Right lobe of liver (tissue), 6 donors: ENCODE data around the gene RNF20. TPM values are rescaled to one million over a fixed set of nuclear protein-coding genes. Genes with fewer than 3 reads are reported as not detected.

Experiments used
- ATAC-seq, 4 donors: fragments of 200-7000 bp; cut with Tn5 transposase; one replicate each; pipeline ENCODE4 v1.9.1; 2020; ENCODE audit warnings: mild to moderate bottlenecking in 4 of 4, moderate library complexity in 4 of 4
- DNase-seq, 3 donors: peaks; one replicate each; pipeline ENCODE4 v3.0.0-alpha.2; 2020
- H3K27ac ChIP-seq, 3 donors: fragments of 200-600 bp; one replicate each; pipeline ENCODE4 v1.8.0; 2022
- H3K27me3 ChIP-seq, 2 donors: fragments of 200-600 bp; one replicate each; pipeline ENCODE4 v1.8.0; 2022
- H3K36me3 ChIP-seq, 4 donors: fragments of 200-600 bp; sonication (generic) in 1 of 4; one replicate each; pipeline versions ENCODE4 v1.5.1 to v1.8.0; 2017 to 2022; ENCODE audit warnings: control low read depth in 1 of 4
- H3K4me1 ChIP-seq, 4 donors: fragments of 200-600 bp; sonication (generic) in 1 of 4; one replicate each; pipeline versions ENCODE4 v1.5.1 to v1.8.0; 2017 to 2022; ENCODE audit warnings: control low read depth in 1 of 4
- H3K4me3 ChIP-seq, 3 donors: fragments of 200-600 bp; one replicate each; pipeline ENCODE4 v1.8.0; 2022
- H3K9me3 ChIP-seq, 4 donors: fragments of 200-600 bp; sonication (generic) in 1 of 4; one replicate each; pipeline versions ENCODE4 v1.5.1 to v1.8.0; 2017 to 2022; ENCODE audit warnings: control low read depth in 1 of 4
- POLR2A ChIP-seq: fragments of 450-650 bp; IDR thresholded peaks from one replicate; pipeline ENCODE4 v1.6.1; 2017; ENCODE audit warnings: antibody characterized with exemption, mild to moderate bottlenecking
- WGBS: methylation state at CpG from one replicate; pipeline ENCODE4 v1.1.6; 2018; ENCODE audit warnings: low coverage, low lambda C conversion rate; ENCODE audit not compliant: insufficient coverage; ENCODE audit errors: missing lambda C conversion rate; 5-methylcytosine and 5-hydroxymethylcytosine counted together
- intact Hi-C, 2 donors: fragments of 100-400 bp; cut with DNase I; formaldehyde crosslinking; loops; one replicate each; pipeline versions ENCODE4 v1.11.2 to v1.14.1; 2022
- total RNA-seq, 6 experiments: library from RNA; depleted of rRNA in 2 of 6; stranded (reverse); fragments of >200 nt in 2 of 6; fragmentation: NEBNext Ultra II Directional in 3 of 6; extraction: Animal tissue kit (Norgen Biotek cat#: 25700) in 3 of 6; gene quantifications; one replicate each; pipeline versions ENCODE4 v1.1.0 to v1.2.4, GENCODE V29; 2016 to 2023
- TF ChIP-seq, protein P1 (sequence below), 4 donors: fragments of 200-600 bp in 3 of 4; fragments of 450-650 bp in 1 of 4; IDR thresholded peaks; one replicate each; pipeline versions ENCODE4 v1.5.1 to v1.8.0; 2016 to 2022; ENCODE audit warnings: antibody characterized with exemption in 4 of 4, mild to moderate bottlenecking in 2 of 4
- donor health status: DM: no; HTN: yes; CAD: no.
- donor health status: DM: no; HTN: no; CAD: no.
- donor health status: DM: no; HTN: no; CAD: no.
- donor health status: DM: no; HTN: yes; CAD: no.
- donor health status: DM: no; HTN: yes; CAD: no.

RNF20 gene
- total RNA-seq, 6 experiments from 2014 or later, result 8.7 to 19.8 (median 16.1) TPM

GRCh38 chr9:101574731-101575333, 41.2 kb downstream of the RNF20 start:
- ATAC-seq (peak; percentile 43 to 79 (median 60)), DNase-seq (no peak)
- H3K27me3 ChIP-seq, result no peaks in the 10 kb centered on the region
- no peaks in the 10 kb centered on the region for H3K9me3 ChIP-seq
- no peaks in the 10 kb centered on the region for H3K36me3 ChIP-seq
- H3K27ac ChIP-seq, result no peak overlapping the region
- H3K4me3 ChIP-seq, result no peak overlapping the region
- peaks cover 0 to 9% (median 0%) of the 10 kb centered on the region in 4 donors for H3K4me1 ChIP-seq
- intact Hi-C loops, result no loop called here
- no peak for TF ChIP-seq POLR2A
- TF ChIP-seq, protein P1, sequence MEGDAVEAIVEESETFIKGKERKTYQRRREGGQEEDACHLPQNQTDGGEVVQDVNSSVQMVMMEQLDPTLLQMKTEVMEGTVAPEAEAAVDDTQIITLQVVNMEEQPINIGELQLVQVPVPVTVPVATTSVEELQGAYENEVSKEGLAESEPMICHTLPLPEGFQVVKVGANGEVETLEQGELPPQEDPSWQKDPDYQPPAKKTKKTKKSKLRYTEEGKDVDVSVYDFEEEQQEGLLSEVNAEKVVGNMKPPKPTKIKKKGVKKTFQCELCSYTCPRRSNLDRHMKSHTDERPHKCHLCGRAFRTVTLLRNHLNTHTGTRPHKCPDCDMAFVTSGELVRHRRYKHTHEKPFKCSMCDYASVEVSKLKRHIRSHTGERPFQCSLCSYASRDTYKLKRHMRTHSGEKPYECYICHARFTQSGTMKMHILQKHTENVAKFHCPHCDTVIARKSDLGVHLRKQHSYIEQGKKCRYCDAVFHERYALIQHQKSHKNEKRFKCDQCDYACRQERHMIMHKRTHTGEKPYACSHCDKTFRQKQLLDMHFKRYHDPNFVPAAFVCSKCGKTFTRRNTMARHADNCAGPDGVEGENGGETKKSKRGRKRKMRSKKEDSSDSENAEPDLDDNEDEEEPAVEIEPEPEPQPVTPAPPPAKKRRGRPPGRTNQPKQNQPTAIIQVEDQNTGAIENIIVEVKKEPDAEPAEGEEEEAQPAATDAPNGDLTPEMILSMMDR (IDR thresholded peaks at IDR 0.05), result no peak

- TF ChIP-seq, protein P1 (IDR thresholded peaks at IDR 0.05), result no peak
- TF ChIP-seq POLR2A, result no peak
- H3K4me1 ChIP-seq, result peaks cover 0 to 9% (median 0%) of the 10 kb centered on the region in 4 donors
- H3K9me3 ChIP-seq, result no peaks in the 10 kb centered on the region
- ATAC-seq (no peak), DNase-seq (no peak)
- no peaks in the 10 kb centered on the region for H3K36me3 ChIP-seq
- H3K4me3 ChIP-seq, result no peak overlapping the region
- H3K27ac ChIP-seq, result no peak overlapping the region
- 59% methylated on average over 3 of the region's 3 CpGs for WGBS
- no peaks in the 10 kb centered on the region for H3K27me3 ChIP-seq
- intact Hi-C loops, result no loop called here
Measured at GRCh38 chr9:101578378-101578777, 44.7 kb downstream of the RNF20 start.

GRCh38 chr9:101579711-101580545, 46.3 kb downstream of the RNF20 start:
- 55% methylated on average over 5 of the region's 6 CpGs for WGBS
- no peaks in the 10 kb centered on the region for H3K36me3 ChIP-seq
- peak; percentile 51 to 78 (median 64) for ATAC-seq
- DNase-seq, result peak in 1 of 3 donors; percentile 21
- no peak overlapping the region for H3K27ac ChIP-seq
- no peaks in the 10 kb centered on the region for H3K27me3 ChIP-seq
- intact Hi-C loops, result no loop called here
- no peak overlapping the region for H3K4me3 ChIP-seq
- peaks cover 0 to 8% (median 0%) of the 10 kb centered on the region in 4 donors for H3K4me1 ChIP-seq
- H3K9me3 ChIP-seq, result no peaks in the 10 kb centered on the region
- no peak for TF ChIP-seq POLR2A
- TF ChIP-seq, protein P1 (IDR thresholded peaks at IDR 0.05), result no peak

GRCh38 chr9:101582553-101582952, 48.9 kb downstream of the RNF20 start:
- TF ChIP-seq, protein P1 (IDR thresholded peaks at IDR 0.05), result no peak
- TF ChIP-seq POLR2A, result no peak
- Histone ChIP-seq H3K9me3 (no peaks in the 10 kb centered on the region), H3K27ac (no peak overlapping the region), H3K36me3 (no peaks in the 10 kb centered on the region), H3K4me1 (no peaks in the 10 kb centered on the region), H3K4me3 (no peak overlapping the region), H3K27me3 (no peaks in the 10 kb centered on the region)
- 67% methylated on average over 1 of the region's 1 CpG for WGBS
- intact Hi-C loops, result no loop called here
- ATAC-seq (no peak), DNase-seq (no peak)
